HepG2 (cell line): Measurements from ENCODE around the gene PCP4L1. TPM values are rescaled to one million over a fixed set of nuclear protein-coding genes. Genes with fewer than 3 reads are reported as not detected.

Experiments used
- CBX1 ChIP-seq: IDR thresholded peaks from one replicate; pipeline ENCODE4 v1.6.1; 2016; ENCODE audit warnings: antibody characterized with exemption, low read depth
- CHD2 ChIP-seq: IDR thresholded peaks from 2 replicates; pipeline ENCODE4 v1.6.1; 2011; ENCODE audit warnings: low read depth, low read length, improper control_type of control experiment
- KAT2B ChIP-seq: fragments of 150-350 bp; IDR thresholded peaks from 2 replicates; pipeline ENCODE4 v1.6.1; 2014; ENCODE audit warnings: low read depth, low read length, borderline replicate concordance
- KDM3A ChIP-seq: IDR thresholded peaks from 2 replicates; pipeline ENCODE4 v1.6.1; 2018; ENCODE audit warnings: low read depth, missing compliant biosample characterization
- MIER3 ChIP-seq: IDR thresholded peaks from 2 replicates; pipeline ENCODE4 v1.6.1; 2016; ENCODE audit warnings: missing compliant biosample characterization, borderline replicate concordance
- MTF1 ChIP-seq: sonication (generic); formaldehyde crosslinking; IDR thresholded peaks from 2 replicates; pipeline ENCODE4 v1.5.0; 2020; ENCODE audit warnings: missing genetic modification reagents
- NFATC3 ChIP-seq: sonication (generic); formaldehyde crosslinking; IDR thresholded peaks from 2 replicates; pipeline ENCODE4 v1.5.1; 2020; ENCODE audit warnings: mild to moderate bottlenecking, missing genetic modification reagents
- NFKBIZ ChIP-seq: IDR thresholded peaks from 2 replicates; pipeline ENCODE4 v1.6.1; 2018; ENCODE audit warnings: missing genetic modification reagents, missing compliant biosample characterization
- NFYB ChIP-seq: sonication (generic); formaldehyde crosslinking; IDR thresholded peaks from 2 replicates; pipeline ENCODE4 v1.4.0; 2020; ENCODE audit warnings: missing genetic modification reagents
- PAX8 ChIP-seq: sonication (generic); formaldehyde crosslinking; IDR thresholded peaks from 2 replicates; pipeline ENCODE4 v1.8.0; 2022; ENCODE audit warnings: mild to moderate bottlenecking, missing genetic modification reagents, borderline replicate concordance
- PCBP1 ChIP-seq: fragments of 200-400 bp; formaldehyde crosslinking; IDR thresholded peaks from 2 replicates; pipeline ENCODE4 v1.6.1; 2017; ENCODE audit warnings: mild to moderate bottlenecking, low read depth, low read length, borderline replicate concordance
- STAT5B ChIP-seq: sonication (generic); formaldehyde crosslinking; IDR thresholded peaks from 2 replicates; pipeline ENCODE4 v1.4.0; 2020; ENCODE audit warnings: missing genetic modification reagents
- TAF1 ChIP-seq: sonication (generic); formaldehyde crosslinking; IDR thresholded peaks from 2 replicates; pipeline ENCODE4 v1.4.0; 2020; ENCODE audit warnings: missing genetic modification reagents
- TRIM24 ChIP-seq: sonication (generic); formaldehyde crosslinking; IDR thresholded peaks from 2 replicates; pipeline ENCODE4 v1.8.0; 2022; ENCODE audit warnings: mild to moderate bottlenecking, missing genetic modification reagents
- TSC22D2 ChIP-seq: sonication (generic); formaldehyde crosslinking; IDR thresholded peaks from 2 replicates; pipeline ENCODE4 v1.5.1; 2020; ENCODE audit warnings: missing genetic modification reagents, mild to moderate bottlenecking, borderline replicate concordance
- ZKSCAN5 ChIP-seq: sonication (generic); formaldehyde crosslinking; IDR thresholded peaks from 2 replicates; pipeline ENCODE4 v1.5.1; 2020; ENCODE audit warnings: mild to moderate bottlenecking, missing genetic modification reagents
- ZNF124 ChIP-seq: sonication (generic); formaldehyde crosslinking; IDR thresholded peaks from 2 replicates; pipeline ENCODE4 v1.4.0; 2020; ENCODE audit warnings: missing genetic modification reagents
- ZNF232 ChIP-seq: sonication (generic); formaldehyde crosslinking; IDR thresholded peaks from 2 replicates; pipeline ENCODE4 v1.4.0; 2020; ENCODE audit warnings: missing genetic modification reagents, borderline replicate concordance
- ZNF446 ChIP-seq: sonication (generic); formaldehyde crosslinking; IDR thresholded peaks from 2 replicates; pipeline ENCODE4 v1.5.0; 2020; ENCODE audit warnings: mild to moderate bottlenecking, missing genetic modification reagents
- ZNF501 ChIP-seq: sonication (generic); formaldehyde crosslinking; IDR thresholded peaks from 2 replicates; pipeline ENCODE4 v1.5.1; 2020; ENCODE audit warnings: mild to moderate bottlenecking, moderate library complexity, missing genetic modification reagents
- ZNF709 ChIP-seq: sonication (generic); formaldehyde crosslinking; IDR thresholded peaks from 2 replicates; pipeline ENCODE4 v1.5.0; 2020; ENCODE audit warnings: mild to moderate bottlenecking, missing genetic modification reagents
- ZNF816 ChIP-seq: sonication (generic); formaldehyde crosslinking; IDR thresholded peaks from 2 replicates; pipeline ENCODE4 v1.8.0; 2022; ENCODE audit warnings: missing genetic modification reagents, mild to moderate bottlenecking, borderline replicate concordance
- polyA plus RNA-seq, 8 experiments: library from polyadenylated mRNA; depleted of rRNA in 3 of 8; stranded (reverse) in 7 of 8; unstranded in 1 of 8; fragments of >200 nt; fragmentation: Illumina TruSeq in 4 of 8; extraction: Trizol in 4 of 8; gene quantifications; 2 replicates each; pipeline versions ENCODE4 v1.2.1 to v1.2.3, GENCODE V29; 2011 to 2016; ENCODE audit warnings: low read depth in 4 of 8, missing spikeins in 1 of 8, mixed read lengths in 1 of 8; ENCODE audit not compliant: insufficient read depth in 1 of 8
- total RNA-seq, 5 experiments: library from RNA; depleted of rRNA; stranded (reverse); fragments of >200 nt; fragmentation: Illumina TruSeq; extraction: Trizol; gene quantifications; 2 replicates each; pipeline ENCODE4 v1.2.3, GENCODE V29; 2016; ENCODE audit warnings: low read depth in 1 of 5
- TF ChIP-seq, protein P1 (sequence below): IDR thresholded peaks from 2 replicates; pipeline ENCODE4 v1.6.1; 2018; ENCODE audit warnings: missing genetic modification reagents
- TF ChIP-seq, protein P2 (sequence below): sonication (generic); formaldehyde crosslinking; IDR thresholded peaks from 2 replicates; pipeline ENCODE4 v1.5.0; 2020; ENCODE audit warnings: missing genetic modification reagents
- TF ChIP-seq, protein P3 (sequence below): sonication (generic); formaldehyde crosslinking; conservative IDR thresholded peaks from 2 replicates; pipeline ENCODE4 v1.8.0; 2022; ENCODE audit warnings: low read depth, missing genetic modification reagents
- TF ChIP-seq, protein P4 (sequence below): IDR thresholded peaks from 2 replicates; pipeline ENCODE4 v1.6.1; 2016; ENCODE audit warnings: mild to moderate bottlenecking

Gene PCP4L1
- total and polyA plus RNA-seq, 2 of the 13 experiments (the other 11 are each of a cell fraction or from before 2014, with no cell fraction given) = 0.28 TPM; not detected in 1

DNA sequence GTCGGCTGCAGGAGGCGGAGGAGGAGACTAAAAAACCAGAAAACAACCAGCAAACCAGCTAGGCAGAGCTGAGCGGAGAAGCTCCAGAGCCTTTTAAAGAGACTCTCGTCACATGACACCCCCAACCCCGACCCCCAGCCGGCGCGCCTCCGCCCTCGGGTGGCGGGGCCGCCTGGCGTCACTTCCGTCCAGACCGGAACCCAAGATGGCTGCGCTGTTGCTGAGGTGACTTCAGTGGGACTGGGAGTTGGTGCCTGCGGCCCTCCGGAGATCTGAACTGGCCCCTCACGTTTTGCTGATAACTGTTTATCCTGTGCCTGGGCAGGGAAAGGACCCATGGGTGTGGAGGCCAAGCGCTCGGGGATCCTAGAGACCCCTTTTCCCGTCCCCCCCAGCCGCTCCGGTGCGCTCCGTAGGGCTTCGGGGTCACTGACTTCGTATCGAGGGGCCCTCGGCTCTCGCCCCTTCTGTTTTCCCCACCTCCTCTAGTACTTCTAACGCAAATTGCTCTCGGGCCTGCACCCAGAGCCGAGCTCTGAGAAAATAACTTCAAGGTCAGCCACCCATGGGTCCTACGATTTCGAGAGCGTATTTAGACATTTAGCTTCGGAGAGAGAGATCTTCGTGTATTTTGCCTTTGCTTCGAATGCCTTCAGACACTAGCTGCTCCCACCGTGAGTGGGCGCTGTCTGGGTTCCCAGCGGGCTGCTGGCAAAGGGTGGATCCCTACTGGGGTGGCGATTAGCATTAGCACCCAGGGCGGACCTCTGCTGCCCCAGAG lies 55.8 kb downstream of the PCP4L1 start, which contains the start of gene SDHC (continued):
- TF ChIP-seq MIER3 (CRISPR knock-in tag) = peak; percentile 48; the same call in 1 of the 2 replicates
- no peak; the same call in 1 of the 2 replicates for TF ChIP-seq CHD2
- TF ChIP-seq NFATC3 (CRISPR knock-in tag) = no peak
- TF ChIP-seq, protein P1, sequence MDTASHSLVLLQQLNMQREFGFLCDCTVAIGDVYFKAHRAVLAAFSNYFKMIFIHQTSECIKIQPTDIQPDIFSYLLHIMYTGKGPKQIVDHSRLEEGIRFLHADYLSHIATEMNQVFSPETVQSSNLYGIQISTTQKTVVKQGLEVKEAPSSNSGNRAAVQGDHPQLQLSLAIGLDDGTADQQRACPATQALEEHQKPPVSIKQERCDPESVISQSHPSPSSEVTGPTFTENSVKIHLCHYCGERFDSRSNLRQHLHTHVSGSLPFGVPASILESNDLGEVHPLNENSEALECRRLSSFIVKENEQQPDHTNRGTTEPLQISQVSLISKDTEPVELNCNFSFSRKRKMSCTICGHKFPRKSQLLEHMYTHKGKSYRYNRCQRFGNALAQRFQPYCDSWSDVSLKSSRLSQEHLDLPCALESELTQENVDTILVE (CRISPR knock-in tag) = no peak; the same call in 1 of the 2 replicates
- TF ChIP-seq, protein P2, sequence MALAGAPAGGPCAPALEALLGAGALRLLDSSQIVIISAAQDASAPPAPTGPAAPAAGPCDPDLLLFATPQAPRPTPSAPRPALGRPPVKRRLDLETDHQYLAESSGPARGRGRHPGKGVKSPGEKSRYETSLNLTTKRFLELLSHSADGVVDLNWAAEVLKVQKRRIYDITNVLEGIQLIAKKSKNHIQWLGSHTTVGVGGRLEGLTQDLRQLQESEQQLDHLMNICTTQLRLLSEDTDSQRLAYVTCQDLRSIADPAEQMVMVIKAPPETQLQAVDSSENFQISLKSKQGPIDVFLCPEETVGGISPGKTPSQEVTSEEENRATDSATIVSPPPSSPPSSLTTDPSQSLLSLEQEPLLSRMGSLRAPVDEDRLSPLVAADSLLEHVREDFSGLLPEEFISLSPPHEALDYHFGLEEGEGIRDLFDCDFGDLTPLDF = peak; percentile 52; the same call in 1 of the 2 replicates
- 0 out of 2 replicates have a peak, but pooled peaks have one; percentile 6 for TF ChIP-seq ZNF446 (CRISPR knock-in tag)
- no peak for TF ChIP-seq PCBP1
- TF ChIP-seq ZNF816 (CRISPR knock-in tag) = peak; percentile 48; the same call in 1 of the 2 replicates
- TF ChIP-seq MTF1 (CRISPR knock-in tag) = no peak
- TF ChIP-seq STAT5B = peak; percentile 16; the same call in 1 of the 2 replicates
- no peak for TF ChIP-seq TRIM24 (CRISPR knock-in tag)
- TF ChIP-seq NFKBIZ (CRISPR knock-in tag) = 0 out of 2 replicates have a peak, but pooled peaks have one; percentile 16
- peak; percentile 42; the same call in 1 of the 2 replicates for TF ChIP-seq KDM3A (CRISPR knock-in tag)
- no peak for TF ChIP-seq KAT2B
- TF ChIP-seq ZKSCAN5 = no peak
- peak; percentile 88 for TF ChIP-seq TAF1 (CRISPR knock-in tag)
- TF ChIP-seq ZNF232 (CRISPR knock-in tag) = 0 out of 2 replicates have a peak, but pooled peaks have one; percentile 67
- no peak for TF ChIP-seq ZNF124
- TF ChIP-seq TSC22D2 (CRISPR knock-in tag) = no peak
- TF ChIP-seq CBX1 = peak; percentile 74
- peak; percentile 48; the same call in 1 of the 2 replicates for TF ChIP-seq ZNF709 (CRISPR knock-in tag)
- TF ChIP-seq ZNF501 = peak; percentile 90
- TF ChIP-seq, protein P3, sequence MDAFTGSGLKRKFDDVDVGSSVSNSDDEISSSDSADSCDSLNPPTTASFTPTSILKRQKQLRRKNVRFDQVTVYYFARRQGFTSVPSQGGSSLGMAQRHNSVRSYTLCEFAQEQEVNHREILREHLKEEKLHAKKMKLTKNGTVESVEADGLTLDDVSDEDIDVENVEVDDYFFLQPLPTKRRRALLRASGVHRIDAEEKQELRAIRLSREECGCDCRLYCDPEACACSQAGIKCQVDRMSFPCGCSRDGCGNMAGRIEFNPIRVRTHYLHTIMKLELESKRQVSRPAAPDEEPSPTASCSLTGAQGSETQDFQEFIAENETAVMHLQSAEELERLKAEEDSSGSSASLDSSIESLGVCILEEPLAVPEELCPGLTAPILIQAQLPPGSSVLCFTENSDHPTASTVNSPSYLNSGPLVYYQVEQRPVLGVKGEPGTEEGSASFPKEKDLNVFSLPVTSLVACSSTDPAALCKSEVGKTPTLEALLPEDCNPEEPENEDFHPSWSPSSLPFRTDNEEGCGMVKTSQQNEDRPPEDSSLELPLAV (CRISPR knock-in tag) = no peak
- TF ChIP-seq, protein P4, sequence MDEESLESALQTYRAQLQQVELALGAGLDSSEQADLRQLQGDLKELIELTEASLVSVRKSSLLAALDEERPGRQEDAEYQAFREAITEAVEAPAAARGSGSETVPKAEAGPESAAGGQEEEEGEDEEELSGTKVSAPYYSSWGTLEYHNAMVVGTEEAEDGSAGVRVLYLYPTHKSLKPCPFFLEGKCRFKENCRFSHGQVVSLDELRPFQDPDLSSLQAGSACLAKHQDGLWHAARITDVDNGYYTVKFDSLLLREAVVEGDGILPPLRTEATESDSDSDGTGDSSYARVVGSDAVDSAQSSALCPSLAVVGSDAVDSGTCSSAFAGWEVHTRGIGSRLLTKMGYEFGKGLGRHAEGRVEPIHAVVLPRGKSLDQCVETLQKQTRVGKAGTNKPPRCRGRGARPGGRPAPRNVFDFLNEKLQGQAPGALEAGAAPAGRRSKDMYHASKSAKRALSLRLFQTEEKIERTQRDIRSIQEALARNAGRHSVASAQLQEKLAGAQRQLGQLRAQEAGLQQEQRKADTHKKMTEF (CRISPR knock-in tag) = peak; percentile 81
- no peak for TF ChIP-seq PAX8
- TF ChIP-seq NFYB (CRISPR knock-in tag) = peak; percentile 24; the same call in 1 of the 2 replicates
